ENCODE measurements around the gene ISCA1.

- TF ChIP-seq CTCF (optimal IDR thresholded peaks at IDR 0.05 in 1 of 3, IDR thresholded peaks at IDR 0.05 in 1 of 3, conservative IDR thresholded peaks at IDR 0.05 in 1 of 3; ENCODE audit: extremely low read depth in 1 of 3, insufficient read depth in 2 of 3, low read length in 3 of 3) (no peak), EZH2 (IDR thresholded peaks at IDR 0.05; ENCODE audit: low read length) (no peak)
These were observed 19.3 kb upstream of the ISCA1 start for GRCh38 chr9:86301686-86302085.
